Activated CD4-positive, CD25-positive, alpha-beta regulatory T cell treated with anti-CD3 and anti-CD28 coated beads, Interleukin-2, amount 50 U/mL, for 24 hours (primary cell): ENCODE results near the gene BBC3.

ENCODE experiments used
- ATAC-seq, 2 donors: fragments of 150-1000 bp; cut with Tn5 transposase; one replicate each; pipeline ENCODE4 v1.10.0; 2021; ENCODE audit warnings: mild to moderate bottlenecking in 1 of 2, moderate library complexity in 1 of 2

Gene BBC3

DNA sequence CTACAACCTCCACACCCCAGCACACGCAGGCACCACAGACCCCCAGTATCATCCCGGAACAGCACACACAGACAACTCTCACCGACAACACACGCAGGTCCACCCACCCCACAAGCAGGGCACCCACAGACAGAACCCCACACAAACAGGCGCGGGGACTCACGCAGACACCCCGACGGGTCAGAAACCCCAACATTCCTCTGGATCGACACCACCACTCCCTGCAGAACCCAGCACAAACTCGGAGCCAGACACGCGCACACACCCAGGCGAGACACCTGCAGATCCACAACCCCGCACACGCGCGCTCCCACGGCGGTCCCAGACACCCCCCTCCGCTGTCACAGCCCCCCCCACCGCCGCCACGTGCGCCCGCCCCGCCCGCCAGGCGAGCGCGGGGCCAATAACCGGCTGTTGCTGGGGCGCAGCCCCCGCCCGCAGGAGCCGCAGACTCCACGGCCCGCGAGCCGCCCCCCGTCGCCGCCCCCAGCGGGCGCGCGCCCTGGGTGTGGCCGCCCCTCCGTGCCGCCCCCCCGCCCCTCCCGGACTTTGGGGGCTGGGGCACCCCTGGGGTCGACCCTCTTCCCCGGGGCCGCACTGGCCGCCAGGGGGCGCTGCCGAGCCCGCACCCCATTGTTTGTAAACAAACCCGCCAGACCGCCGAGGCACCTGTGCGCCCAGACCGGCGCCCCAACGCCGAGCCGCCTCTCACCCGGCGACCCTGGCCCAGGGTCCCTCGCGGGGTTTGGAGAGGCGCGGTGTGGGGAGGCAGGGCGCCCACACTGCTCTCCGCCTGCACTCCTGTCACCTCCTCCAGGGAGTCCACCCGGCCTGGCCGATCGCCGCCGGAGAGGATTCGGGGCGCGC, 712 bp downstream of the BBC3 start:
- ATAC-seq = peak; percentile 8 to 22

DNA sequence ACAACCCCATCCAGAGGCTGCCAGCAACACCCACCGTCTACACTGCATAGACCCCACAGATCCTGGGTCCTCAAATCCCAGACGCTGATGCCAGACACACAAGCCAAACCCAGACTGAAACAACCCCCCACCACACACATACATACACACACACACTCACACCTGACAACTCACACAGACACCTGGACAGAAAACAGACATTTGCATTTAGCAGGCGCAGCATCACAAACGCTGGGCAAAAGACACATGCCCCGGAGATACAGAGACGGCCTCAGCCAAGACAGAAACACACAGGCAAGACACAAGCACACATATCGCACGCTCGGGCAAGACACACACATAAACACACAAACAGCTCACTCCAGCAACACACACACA, 1.3 kb downstream of the BBC3 start:
- ATAC-seq = no peak

DNA sequence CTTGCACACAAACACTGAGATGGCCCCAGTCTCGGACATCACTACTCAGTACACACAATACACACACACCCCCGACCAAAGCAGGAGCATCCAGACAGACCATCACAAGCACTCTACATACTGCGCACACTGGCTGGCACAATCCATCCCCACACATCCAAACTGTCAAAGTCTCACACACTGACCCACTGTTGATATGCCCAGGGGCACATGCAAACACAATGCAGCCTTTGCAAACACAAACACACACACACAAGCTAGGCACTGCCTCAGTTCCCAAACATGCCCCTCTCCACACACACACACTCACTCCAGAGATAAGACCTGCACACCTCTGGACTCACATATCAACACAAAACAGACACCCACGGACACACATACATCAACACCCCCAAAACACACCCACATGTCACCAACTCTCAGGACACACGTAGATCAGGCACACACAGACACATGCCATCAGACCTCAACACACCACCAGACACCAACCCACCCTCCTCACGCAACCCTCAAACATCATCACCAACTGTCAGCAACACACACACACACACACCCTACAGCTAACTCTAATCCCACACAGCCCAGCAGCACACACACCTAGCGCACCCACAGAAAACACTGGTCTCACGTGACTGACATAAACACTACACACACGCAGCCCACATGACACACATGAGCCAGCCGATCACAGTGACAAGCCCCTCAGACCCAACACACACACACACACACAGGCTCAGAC, 1.9 kb downstream of the BBC3 start:
- ATAC-seq = no peak

DNA sequence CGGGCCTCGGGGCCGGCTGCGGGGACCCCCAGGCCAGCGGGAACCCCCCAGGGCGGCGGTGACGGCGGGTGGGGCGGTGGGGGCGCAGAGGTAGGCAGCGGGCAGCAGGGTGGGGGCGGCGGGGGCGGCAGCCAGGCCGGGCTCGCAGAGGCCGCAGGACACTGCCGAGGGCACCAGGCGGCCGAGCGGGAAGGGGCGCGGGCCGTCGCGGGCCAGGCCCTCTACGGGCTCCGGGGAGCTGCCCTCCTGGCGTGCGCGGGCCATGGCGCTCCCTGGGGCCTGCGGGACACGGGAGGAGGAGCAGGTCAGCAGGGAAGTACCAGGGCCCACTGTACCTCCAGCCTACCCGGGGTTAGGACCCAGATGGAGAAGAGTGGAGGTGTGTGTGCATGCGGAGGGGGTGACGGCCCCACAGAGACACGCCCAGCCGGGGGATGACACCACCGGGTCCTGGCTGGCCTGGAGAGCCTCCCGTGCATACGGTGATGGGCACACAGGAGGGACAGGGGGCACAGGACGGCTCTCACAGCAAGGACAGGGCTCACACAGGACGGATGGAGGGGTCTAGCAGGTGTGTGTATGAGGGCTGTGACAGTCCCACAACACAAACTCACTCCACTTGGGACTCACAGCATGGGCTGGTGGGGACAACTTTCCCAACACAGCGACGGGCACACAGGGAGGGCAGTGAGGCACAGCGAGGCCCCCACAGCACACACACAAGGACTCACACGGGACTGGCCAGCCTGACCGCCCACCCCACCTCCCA, 2.6 kb downstream of the BBC3 start:
- ATAC-seq = no peak

DNA sequence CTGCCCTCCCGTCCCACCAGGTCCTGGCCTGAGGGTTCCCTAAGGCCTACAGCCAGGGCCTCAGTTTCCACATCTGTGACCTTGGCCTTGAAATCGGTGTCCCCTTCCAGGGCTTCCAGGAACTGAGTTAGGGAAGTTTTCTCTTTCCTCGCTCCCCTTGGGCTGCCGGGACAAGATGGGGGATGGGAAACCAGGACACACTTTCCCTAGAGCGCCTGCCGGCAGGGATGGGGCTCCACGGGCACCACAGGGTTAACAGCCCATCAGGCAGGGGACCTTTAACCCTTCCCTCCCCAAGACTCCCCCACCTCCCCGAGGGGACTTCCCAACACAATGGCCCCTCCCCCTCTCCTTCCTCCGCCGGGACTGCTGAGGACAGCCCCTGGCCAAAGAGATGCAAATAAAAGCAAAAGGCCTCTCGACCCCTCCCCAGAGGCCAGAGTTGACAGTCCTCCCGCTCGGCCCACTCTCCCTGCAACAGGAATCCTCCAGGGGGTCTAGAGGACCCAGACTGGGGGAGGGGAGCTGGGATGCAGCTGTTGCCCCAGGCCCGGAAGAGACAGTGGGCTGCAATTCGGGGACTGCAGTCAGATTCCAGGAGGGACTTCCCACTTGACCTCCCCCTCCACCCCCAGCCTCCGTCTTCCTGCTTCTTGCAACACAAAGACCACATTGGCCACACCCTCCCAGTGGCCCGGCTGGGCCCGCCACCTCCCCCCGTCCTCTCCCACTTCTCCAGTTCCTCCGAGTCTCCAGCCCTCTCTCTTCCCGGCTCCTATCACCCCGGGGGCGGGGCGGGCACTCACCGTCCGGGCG, 3.4 kb downstream of the BBC3 start:
- no peak for ATAC-seq

DNA sequence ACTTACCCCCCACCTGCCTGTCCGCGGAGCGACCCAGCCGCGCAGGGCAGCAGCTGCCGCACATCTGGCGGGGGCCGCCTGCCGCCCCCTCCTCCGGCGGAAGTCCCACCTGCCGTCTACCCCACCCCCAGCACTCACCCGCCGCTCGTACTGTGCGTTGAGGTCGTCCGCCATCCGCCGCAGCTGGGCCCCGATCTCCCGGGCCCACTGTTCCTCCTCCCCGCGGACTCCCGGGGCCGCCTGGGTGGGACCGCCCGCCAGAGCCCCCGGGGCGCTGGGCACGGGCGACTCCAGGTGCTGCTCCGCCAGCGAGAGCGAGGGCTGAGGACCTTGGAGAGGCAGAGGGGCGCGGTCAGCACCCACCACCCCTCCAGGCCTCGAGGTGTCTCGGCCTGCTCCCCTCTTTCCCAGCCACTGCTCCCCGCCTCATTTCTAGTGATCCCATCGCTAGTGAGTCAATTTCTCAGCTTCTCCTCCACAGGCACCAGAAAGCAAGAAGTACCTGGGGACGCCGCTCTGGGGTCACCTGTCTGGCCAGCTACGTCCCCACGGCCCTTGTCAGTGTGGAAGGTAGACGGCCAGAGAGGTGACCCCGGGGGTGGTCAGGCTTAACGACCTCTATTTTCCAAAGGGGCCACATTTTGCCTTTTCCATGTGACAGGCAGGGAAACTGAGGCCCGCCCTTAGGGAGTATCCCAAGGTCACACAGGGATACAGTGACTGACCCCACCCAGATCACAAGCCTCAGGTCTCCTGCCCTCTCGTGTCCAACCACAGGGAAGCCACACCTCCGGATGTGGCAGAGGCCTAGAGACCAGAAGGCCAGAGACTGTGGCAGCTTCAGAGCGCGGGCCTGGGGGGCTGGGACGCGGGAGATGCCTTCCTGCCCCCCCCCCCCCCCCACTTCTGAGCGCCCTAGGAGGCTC, 4.3 kb downstream of the BBC3 start:
- ATAC-seq = no peak

DNA sequence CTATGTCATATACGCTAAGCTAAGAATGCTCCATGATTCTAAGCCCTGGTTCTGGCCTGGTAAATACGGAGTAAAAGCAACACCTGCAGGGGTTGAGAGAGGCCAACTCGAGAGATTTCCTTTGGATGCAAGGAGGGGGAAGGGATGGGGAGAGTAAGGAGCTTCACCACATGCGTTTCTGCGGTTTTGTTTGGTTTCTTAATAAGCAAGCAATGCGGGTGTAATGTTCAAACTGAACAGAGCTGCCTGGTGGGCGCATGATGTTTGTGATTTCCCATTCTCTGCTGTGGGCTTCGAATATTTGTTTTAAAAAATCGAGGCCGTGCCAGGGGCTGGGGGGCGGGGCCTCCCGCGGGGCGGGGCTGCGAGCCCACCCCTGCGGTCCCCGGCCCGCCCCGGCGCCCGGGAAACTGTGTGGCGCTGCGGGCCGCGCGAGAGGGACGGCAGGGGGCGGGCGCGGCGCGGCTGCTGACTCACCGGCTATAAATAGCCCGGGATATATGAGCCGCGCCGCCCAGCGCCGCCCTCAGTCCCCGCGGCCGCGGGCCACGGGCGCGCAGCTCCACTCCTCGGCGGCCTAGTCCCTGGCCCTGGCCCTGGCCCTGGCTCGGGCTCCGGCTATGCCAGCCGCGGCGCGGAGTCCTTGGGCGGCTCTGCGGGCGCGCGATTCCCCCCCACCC, 5.1 kb downstream of the BBC3 start:
- peak; percentile 72 to 74 for ATAC-seq

DNA sequence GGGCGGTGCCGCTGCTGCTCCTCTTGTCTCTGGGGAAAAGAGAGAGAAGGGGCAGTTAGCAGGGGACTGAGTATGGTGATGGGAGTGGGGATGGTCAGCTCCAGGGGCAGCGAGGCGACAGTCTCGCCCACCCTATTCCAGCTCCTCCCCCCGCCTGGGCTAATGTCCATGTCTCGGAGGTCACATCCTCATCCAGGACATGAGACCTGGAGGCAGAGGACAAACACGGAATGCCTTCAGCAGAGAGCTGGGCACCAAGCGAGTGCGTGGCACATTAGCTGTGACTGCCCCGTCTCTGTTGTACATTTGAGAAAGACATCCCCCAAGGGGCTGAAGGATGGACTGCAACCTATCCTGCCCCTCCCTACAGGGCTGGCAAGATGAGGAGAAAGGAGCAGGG, 9.1 kb downstream of the BBC3 start:
- no peak for ATAC-seq

DNA sequence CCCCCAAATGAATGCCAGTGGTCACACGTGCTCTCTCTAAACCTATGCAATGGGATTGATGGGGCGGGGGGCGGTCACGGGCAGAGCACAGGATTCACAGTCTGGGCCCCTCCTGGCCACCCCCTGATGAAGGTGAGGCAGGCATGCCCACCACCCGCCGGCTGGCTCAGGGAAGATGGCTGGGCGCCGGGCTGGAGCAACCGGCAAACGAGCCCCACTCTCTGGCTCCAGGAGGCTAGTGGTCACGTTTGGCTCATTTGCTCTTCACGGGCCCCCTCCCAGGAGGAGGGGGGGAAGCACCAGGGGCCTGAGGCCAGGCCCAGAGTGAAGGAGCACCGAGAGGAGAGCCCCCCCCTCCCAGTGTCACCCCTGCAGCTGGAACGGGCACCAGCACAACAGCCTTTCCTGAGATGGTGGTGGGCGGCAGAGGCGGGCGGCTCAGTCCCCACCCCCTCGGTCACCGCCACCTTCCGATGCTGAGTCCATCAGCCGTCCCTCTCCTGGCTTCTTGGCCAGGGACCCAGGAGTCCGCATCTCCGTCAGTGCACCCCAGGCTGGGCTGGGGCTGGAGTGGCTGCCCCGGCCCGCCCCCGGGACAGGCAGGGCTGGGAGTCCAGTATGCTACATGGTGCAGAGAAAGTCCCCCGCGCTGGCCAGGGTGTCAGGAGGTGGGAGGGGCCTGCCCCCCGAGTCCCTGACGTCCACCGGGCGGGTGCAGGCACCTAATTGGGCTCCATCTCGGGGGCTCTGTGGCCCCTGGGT, 9.7 kb downstream of the BBC3 start:
- no peak for ATAC-seq

DNA sequence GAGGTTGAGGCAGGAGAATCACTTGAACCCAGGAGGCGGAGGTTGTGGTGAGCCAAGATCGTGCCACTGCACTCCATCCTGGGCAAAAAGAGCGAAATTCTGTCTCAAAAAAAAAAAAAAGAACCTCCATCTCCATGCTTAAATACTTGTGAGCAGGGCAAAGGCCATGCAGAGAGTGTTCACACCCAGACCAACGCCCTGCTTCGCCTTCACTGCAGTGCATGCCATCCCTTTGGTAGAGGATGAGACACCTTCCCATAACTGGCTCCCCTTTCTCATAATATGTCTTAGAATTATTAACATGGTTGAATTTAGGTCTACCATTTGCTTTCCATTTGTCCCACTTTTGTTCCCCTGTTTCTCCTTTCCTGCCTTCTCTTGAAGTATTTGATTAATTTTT, 15.4 kb downstream of the BBC3 start:
- no peak for ATAC-seq

DNA sequence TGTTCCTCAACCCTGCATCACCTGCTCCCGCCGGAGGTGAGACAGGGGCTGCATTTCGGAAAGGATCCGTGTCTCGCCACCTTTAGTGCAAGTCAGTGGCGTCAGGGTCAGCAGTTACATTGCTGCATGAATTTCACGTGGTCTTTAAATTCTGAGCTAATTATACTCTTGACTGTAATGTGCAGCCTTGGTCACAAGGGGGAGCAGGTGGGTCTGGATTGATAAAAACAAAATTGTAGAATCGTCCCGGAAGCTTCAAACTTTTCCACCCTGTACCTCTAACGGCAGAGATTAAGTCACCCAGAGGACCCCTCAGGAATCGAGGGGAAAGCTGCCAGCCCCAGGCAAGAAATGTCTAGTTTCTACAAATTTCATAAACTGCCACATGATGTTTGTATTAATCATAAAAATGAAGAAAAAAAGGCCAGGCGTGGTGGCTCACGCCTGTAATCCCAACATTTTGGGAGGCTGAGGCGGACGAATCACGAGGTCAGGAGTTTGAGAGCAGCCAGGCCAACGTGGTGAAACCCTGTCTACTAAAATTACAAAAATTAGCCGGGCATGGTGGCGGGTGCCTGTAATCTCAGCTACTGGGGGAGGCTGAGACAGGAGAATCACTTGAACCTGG, 20.2 kb downstream of the BBC3 start:
- peak; percentile 63 to 67 for ATAC-seq

DNA sequence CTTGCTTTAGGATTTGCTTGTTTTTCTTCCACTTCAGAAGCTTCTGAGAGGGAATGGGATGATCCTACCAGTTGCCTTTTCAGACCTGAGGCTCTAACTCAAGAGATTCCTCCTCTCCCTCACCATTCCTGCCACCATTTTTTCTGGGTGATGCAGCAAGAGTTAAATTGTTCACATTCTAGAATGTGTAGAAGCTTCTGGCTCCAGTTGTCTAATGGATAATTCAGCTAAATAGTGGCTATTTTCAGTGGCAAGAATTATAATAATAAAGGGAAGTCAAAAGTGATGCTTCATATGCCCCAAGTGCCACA, 20.9 kb downstream of the BBC3 start:
- no peak for ATAC-seq

DNA sequence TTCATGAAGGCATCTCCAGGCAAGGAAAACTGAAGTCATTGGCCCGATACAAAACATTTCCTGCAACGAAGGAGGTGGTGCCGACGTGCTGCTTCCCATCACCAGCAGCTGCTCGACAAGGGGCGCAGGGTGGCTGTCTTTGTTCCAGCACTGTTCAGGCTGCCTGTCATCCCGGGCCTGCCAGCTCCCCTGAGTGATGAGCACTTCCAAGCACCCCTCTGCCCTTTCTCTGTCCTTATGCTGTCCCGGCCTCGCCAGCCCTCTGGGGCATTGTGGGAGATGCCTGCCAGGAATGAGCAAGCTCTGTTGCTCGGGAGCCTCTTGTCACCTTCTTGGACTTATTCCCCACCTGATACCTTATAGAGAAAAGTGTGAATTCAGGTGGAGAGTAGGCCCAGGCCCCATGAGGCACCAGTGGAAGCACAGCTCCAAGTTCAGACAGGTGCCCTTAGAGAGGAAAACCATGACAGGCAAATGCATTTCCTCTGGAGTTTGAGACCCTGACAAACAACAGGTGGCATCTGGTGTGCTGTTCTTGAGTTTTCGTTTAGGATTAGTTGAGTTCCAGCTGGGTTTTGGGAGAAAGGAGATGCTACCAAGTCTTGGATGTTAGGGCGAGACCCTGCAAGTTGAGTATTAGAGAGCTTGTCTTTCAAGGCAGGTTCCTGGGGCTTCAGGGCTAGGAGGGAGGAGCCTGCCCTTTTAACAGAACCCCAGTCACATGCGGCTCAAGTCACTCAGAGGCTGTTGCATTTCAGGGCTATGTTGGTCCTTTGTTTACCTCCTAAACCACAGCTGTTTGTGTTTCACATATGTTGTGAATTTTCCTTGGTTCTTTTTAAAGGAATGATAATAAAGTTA, 21.4 kb downstream of the BBC3 start:
- ATAC-seq = no peak

DNA sequence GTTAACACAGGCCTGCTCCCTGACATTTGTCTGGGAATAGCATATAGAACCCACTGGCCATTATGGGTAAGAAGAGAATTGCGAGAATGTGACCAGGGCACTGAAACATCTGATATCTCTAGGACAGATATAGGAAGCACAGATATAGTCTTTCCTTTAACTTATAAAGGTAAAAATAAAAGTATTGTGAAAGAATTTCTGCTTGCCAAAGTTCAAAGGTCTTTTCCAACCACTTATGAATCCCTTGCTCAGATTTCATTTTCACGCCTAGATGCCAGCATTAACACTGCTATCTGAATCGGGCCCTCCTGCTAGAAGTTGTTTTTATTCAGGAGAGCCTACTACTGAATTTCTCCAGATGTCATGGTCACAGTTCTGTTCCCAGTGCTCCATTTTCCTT, 27.7 kb downstream of the BBC3 start:
- no peak for ATAC-seq

DNA sequence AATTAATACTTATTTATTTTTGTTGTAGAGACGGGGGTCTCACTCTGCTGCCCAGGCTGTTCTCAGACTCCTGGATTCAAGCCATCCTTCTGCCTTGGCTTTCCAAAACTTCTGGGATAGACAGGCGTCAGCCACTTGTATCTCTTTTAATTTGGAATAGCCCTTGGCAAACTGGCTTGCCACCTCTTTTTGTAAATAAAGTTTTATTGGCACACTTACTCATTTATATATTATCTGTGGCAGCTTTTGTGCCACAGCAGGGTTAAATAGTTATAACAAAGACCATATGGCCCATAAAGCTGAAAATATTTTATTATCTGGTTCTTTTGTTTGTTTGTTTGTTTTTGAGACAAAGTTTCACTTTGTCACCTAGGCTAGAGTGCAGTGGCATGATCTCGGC, 30.5 kb downstream of the BBC3 start:
- no peak for ATAC-seq

DNA sequence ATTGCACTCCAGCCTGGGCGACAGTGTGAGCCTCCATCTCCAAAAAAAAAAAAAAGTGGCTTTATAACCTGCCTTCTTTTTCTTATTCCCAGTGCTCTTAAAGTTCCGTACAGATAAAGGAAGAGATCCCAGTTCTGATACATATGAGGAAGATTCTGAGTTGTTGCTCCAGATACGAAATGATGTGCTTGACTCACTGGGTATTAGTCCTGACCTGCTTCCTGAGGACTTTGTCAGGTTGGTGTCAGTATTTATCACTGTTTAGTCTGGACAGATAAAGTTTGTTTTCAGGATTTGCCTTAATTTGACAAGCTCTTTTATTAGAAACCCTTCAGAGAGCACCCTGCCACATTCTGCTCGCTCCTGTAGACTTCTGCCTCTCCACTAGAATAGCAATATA, 33.9 kb downstream of the BBC3 start:
- ATAC-seq = no peak

DNA sequence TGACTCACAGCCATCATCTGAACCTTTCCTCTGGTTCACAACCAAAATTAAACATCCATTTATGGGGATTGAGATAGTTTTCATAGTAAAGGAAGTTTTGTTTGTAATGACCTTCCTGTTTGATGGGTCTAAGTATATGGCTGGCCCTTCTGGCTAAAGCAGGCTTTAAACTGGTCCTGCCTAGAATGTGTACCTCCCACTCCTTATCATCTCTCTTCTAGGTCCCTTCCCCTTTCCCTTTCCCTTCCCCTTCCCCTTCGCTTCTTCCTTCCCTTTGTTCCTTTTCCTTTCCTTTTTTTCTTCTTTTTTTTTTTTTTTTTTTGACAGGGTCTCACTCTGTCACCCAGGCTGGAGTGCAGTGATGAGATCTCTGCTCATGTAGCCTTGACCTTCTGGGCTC, 35.6 kb downstream of the BBC3 start:
- no peak for ATAC-seq

DNA sequence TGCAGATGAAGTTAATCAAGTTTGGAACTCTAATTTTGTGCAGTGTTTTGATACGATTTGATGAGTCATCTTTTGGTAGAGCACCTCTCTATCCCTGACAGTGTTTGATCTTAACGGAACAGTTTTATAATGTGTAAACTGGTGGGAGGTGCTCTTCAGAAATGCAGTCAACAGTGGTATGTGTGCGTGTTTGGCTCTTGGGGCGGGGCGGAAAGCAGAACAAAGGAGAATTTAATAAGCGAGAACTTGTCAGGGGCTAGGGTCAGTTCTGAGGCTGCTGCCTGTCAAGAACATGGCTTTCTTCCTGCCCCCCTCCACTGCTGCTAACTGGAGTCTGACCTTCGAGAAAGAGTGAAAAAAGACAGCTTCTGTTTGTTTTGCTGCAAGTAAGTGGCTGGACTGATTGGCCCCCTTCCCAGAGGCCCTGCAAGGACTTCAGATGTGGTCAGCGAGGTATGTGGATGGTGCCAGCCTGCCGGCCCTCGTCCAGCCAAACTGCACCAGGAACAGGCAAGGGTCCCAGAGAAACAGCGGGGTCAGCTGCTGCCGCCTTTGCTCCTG, 40.8 kb downstream of the BBC3 start:
- ATAC-seq = peak; percentile 75 to 78
